IPS-18c (cell line): ENCODE data around the gene FBXO36.
"Not testable (repeated sequence)": the region's sequence is repeated elsewhere in the genome, so short reads cannot be mapped to it uniquely, and the experiment has no call there.

Source experiments
- H3K4me3 ChIP-seq: 2 replicates; pipeline ENCODE4 v1.7.0; 2013; ENCODE audit warnings: low read depth, mild to moderate bottlenecking, low read length, moderate library complexity; ENCODE audit not compliant: insufficient read depth
- H3K9me3 ChIP-seq: one replicate; pipeline ENCODE4 v1.6.1; 2013; ENCODE audit warnings: mild to moderate bottlenecking, low read length, moderate library complexity; ENCODE audit not compliant: control insufficient read depth, insufficient read depth

Gene FBXO36

DNA sequence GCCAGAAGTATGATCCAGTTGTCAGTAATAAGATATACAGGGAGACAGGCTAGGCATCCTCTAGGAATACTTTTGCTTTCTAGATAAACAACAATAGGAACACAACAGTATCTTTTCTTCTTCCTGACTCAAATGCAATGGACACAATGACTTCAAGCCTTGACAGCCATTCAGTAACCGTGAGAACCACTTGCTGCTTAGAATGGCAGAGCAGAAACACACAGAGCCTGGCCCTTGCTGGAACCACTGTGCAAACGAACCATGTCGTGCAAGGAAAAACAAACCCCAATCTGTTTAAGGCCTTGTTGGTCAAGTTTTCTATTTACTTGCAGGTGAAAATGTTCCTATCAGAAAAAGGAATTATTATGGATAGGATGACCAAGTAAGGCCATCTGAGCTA, 19.3 kb upstream of the FBXO36 start:
- Histone ChIP-seq H3K4me3 (no peak overlapping the region), H3K9me3 (no peaks in the 10 kb centered on the region)

DNA sequence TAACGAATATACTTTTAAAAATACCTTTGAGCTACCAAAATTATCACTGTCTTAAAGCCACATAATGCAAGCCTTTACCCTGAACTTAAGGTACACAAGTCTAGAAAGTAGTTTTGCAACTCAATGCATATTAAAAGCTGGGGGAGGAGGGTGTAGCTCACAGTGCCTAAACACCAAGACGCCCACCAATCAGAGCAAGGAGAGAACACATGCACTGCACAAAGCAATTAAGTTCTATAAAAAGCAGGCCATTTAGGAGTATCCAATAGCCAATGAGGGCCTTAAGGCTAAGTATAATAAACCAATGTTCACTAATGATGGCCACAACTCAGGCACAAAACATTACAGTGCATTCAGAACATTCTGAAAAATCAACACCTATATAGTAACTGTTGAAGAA, 16.7 kb upstream of the FBXO36 start:
- Histone ChIP-seq H3K9me3 (no peaks in the 10 kb centered on the region), H3K4me3 (no peak overlapping the region)

DNA sequence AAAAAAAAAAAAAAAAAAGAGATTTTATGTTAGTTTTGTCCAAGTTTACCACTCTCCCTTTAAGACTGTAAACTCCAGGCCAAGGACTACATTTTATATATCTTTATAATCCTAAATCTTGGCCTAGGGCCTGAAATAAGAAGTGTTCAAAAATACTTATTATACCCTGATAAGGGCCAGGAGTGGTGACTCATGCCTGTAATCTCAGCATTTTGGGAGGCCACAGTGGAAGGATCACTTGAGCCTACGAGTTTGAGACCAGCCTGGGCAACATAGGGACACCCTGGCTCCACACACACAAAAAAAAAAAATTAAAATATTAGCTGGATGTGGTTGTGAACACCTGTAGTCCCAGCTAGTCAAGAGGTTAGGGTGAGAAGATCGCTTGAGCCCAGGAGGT, 13.2 kb upstream of the FBXO36 start:
- Histone ChIP-seq H3K9me3 (no peaks in the 10 kb centered on the region), H3K4me3 (no peak overlapping the region)

DNA sequence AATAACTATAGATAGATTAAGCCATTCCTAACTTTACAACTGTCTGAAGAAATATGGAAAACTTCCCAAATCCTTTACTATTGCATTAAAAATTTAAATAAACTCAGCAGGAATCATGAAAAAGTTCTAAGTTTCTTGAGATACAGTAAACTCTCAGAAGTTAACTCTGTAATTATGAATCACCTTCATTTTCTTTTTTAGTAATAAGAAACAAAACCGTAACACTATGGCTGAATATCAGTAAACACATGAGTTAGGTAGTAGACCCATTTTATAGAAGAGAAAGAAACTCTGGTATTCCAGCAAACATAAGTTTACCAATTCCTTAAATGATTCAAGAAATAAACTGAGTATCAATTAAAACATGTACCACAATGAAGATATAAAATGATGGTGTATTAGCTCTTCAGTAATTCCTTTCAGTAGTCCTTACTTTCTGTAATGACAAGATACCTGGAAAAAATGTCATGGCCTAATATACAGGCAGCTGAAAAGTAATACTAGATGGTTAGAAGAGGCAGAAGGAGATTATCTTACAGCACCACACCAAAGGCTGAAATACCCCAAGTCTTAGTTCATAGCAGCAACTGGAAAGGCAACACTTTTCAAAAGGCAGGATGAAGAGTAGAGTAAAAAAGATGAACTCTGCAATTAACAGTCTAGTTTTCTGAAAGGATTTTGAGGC, 12.0 kb upstream of the FBXO36 start:
- Histone ChIP-seq H3K9me3 (no peaks in the 10 kb centered on the region), H3K4me3 (no peak overlapping the region)

DNA sequence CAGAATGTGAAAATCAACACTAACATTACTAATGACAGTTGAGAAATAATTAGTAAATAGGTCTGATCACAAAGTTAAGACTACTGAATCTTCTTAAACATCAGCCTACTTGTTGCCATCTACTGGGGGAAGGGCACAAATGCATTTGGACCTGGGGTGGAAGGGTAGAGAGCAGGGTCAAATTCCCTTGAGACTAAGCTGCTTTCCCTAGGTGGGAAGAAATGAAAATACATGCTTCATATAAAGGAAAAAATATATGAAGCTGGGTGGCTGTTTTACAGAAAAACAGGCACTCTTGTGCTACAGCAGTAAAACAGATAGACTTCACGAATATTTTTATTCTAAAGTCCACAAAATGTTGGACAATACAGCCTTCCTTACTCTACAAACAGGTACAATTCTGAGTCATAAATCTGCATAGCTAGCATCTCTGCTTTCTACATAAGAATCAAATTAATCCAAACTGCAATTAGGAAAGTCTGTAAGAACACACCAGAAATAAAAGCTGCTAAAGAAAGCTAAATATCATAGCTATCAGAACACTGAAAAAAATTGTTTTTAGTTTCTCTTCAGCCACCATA, 11.4 kb upstream of the FBXO36 start:
- no peaks in the 10 kb centered on the region for H3K9me3 ChIP-seq
- no peak overlapping the region for H3K4me3 ChIP-seq

DNA sequence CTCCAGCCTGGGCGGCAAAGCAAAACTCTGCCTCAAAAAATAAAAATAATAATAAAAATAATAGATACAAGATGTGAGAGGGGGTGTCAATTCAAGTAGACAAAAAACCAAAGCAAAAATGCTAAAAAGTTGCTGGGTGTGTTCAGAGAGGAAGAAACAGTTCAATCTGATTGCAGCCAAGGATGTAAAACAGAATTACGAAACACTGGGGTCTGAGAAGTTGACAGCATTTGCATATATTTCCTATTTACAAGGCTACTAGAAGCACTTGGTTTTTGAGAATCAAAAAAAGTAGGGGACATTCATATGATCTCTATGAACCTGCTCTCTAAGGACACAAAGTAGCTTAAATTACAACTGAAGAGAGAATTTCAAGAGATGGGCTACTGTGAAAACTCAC, 8.1 kb upstream of the FBXO36 start:
- H3K9me3 ChIP-seq, result no peaks in the 10 kb centered on the region

DNA sequence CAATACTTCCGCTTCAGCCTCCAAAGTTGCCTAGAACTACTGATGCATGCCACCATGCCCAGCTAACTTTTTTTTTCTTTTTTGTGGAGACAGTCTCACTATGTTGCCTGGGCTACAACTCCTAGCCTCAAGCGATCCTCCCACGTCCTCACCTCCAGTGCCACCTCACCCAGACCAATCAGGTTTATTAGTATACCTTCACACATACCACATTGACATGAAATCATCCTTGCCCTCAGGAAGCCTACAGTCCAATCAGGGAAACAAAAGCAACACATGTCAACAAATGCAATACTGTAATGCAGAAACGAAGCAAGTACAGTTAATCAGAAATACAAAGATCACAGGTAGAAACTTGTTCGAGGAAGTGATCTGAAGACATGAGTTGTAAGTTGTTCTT, 4.5 kb upstream of the FBXO36 start:
- no peaks in the 10 kb centered on the region for H3K9me3 ChIP-seq
- H3K4me3 ChIP-seq, result no peak overlapping the region

More for the DNA sequence above, 8.1 kb upstream of the FBXO36 start:
- no peak overlapping the region for H3K4me3 ChIP-seq

- H3K9me3 ChIP-seq, result no peaks in the 10 kb centered on the region
- H3K4me3 ChIP-seq, result peak overlapping the region; percentile 59
These were observed 2.2 kb upstream of the FBXO36 start for GRCh38 chr2:229920011-229920641.

GRCh38 chr2:229921101-229921891, 1.0 kb upstream of the FBXO36 start:
- no peaks in the 10 kb centered on the region for H3K9me3 ChIP-seq
- peak overlapping the region; percentile 87 for H3K4me3 ChIP-seq

DNA sequence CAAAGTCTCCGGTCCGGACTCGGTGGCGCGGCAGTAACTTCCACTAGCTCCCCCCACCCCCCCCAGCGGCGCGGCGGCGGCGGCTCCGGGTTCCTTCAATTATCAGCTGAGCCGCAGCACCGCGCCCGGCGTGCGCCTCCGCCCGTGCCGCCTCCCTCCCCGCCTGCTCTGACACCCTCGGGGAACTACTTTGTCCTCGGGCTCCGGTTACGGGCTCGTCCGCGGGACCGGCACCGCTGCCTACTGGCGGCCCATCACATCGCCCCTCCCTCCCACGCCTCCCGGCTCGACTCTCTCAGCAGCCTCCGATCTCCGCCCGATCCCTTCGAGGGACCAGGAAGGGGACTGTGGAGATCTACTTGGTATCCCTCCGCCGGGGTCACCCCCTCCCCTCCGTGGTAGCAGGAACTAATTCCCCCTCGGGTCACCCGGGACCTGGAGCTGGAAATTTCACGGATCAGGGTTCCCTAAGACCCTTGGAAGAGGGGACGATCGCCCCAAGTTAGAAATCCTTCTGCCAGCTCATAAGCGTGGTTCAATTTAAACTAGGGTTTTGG, 333 bp upstream of the FBXO36 start, which contains the start of gene TRIP12:
Gene TRIP12 (minus strand): TSS at position 118 of the 557 bp plus-strand sequence. CDS start 41,930 bp downstream, outside the sequence.
- peak within 1 kb of the TSS; percentile 87 for H3K4me3 ChIP-seq
- no peaks in the 10 kb centered on the region for H3K9me3 ChIP-seq

DNA sequence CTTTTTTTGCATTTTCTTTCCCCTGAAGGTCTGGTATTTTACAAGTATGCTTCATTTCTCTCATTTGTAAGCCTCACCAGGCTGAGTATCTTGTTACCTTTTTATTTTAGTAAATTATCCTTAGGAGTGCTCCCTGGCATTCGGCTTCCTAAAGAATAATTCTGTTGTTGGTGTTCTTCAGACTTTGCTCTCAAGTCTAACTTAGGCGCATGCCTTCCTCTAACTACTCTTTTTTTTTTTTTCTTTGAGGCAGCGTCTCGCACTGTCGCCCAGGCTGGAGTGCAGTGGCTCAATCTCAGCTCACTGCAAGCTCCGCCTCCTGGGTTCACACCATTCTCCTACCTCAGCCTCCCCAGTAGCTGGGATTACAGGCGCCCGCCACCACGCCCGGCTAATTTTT, 2.2 kb downstream of the FBXO36 start:
- not testable (repeated sequence) for H3K4me3 ChIP-seq, H3K9me3 ChIP-seq

DNA sequence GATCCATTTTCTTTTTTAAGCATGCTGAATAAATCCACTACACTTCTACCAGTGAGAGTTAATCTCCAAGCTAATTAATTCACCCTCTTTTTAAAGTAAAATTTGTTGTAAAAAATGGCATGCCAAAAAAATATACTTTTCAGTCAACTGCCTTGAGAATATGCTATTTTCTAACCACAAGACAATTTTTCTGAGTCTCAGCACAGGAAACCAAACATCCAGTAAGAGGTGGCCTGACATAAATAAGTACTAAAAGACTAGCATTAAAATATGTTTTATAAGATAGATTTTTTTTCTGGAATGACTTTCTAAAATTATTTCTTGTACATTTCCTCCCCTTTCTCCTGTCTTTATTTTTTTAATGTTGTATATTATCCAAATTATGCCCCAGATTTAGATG, 2.9 kb downstream of the FBXO36 start:
- no peaks in the 10 kb centered on the region for H3K9me3 ChIP-seq

DNA sequence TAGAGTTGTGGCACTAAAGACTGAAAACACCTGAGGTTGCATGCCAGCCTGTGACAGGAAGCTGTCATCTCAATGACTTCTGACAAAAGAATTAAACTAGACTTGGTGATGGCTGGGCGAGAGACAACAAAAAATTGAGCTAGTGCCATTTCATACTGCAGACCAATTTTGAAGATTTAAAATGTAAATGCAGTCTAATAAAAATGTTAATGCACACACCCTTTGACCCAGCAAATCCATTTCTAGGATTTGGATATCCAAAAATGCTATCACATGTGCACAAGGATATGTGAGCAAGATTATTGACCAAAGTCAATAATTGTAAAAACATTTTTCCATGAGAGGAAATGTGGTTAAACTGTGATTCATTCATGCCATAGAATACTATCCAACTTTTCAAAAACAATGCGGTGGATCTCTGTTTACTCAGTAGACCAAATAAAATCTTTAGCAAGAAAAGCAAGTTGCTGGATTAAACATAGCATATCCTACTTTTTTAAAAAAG, 5.6 kb downstream of the FBXO36 start:
- Histone ChIP-seq H3K9me3 (no peaks in the 10 kb centered on the region), H3K4me3 (no peak overlapping the region)

More for the DNA sequence above, 2.9 kb downstream of the FBXO36 start:
- H3K4me3 ChIP-seq, result no peak overlapping the region

DNA sequence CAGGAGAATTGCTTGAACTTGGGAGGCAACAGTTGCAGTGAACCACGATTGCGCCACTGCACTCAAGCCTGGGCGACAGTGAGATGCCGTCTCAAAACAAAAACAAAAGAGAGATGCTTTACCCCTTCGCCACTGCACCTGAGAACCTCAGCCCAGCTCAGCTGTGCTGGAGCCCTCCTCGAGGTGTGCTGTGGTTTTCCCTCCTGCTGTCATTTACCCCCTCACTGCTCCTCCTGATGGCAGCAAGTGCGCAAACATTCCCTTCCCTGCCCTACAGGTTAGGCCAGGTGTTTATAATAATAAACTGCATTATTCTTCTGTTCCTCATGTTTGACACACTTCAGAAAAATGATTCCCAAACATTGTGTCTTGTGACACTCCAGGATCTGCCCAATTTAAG, 8.4 kb downstream of the FBXO36 start:
- H3K4me3 ChIP-seq, result no peak overlapping the region
- peaks cover 2% of the 10 kb centered on the region for H3K9me3 ChIP-seq

DNA sequence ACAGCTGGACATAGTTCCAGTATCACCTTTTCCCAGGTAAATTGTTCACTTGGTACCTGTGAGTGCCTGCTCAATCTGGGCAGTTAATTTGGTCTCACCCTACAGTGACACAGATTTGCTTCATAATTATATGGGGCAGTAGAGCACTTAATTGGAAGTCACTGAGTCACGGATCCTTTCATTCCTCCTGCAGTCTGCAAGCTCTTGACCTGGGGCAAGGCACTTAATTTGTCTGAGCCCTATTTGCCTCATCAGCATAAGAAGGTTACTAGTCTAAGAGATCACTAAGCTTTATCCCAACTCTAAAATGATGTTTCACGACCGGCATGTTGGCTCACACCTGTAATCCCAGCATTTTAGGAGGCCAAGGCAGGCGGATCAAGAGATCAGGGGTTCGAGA, 8.9 kb downstream of the FBXO36 start:
- H3K4me3 ChIP-seq, result no peak overlapping the region
- peaks cover 2% of the 10 kb centered on the region for H3K9me3 ChIP-seq

GRCh38 chr2:229937537-229937936, 15.2 kb downstream of the FBXO36 start:
- Histone ChIP-seq H3K9me3 (peaks cover 2% of the 10 kb centered on the region), H3K4me3 (no peak overlapping the region)

DNA sequence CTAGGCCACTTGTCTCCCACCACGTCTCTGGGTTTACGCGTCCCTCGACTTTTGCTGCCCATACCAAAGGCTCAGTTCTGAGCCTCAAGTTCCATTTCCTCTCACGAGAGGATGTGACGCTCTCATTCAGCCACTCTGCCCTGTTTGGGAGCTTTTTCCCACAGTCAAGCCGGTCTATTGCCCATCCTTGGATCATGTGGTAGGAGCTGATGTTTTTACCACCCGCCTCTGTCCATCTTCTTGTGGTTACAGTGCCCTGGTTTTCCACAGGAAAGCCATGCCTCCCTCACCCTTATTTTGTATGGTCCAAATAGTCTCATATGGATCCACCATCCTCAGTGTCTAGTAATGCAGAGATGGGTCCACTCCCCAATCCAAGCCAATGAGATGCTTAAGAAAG, 20.4 kb downstream of the FBXO36 start:
- Histone ChIP-seq H3K4me3 (no peak overlapping the region), H3K9me3 (no peaks in the 10 kb centered on the region)
